Sigmoid colon (tissue), 7 donors: ENCODE measurements around the gene ARRB2. TPM values are rescaled to one million over a fixed set of nuclear protein-coding genes. Genes with fewer than 3 reads are reported as not detected.

ENCODE experiments used
- DNase-seq: peaks from one replicate; pipeline ENCODE4 v3.0.0-alpha.2; 2019
- H3K27ac ChIP-seq, 4 donors: fragments of 200-600 bp; sonication (generic); one replicate each; pipeline ENCODE4 v1.5.1; 2016 to 2019; ENCODE audit warnings: mild to moderate bottlenecking in 1 of 4
- H3K27me3 ChIP-seq, 3 donors: fragments of 200-600 bp; sonication (generic); one replicate each; pipeline ENCODE4 v1.5.1; 2019; ENCODE audit warnings: mild to moderate bottlenecking in 1 of 3
- H3K36me3 ChIP-seq, 4 donors: fragments of 200-600 bp; sonication (generic); one replicate each; pipeline ENCODE4 v1.5.1; 2016 to 2019
- H3K4me1 ChIP-seq, 4 donors: fragments of 200-600 bp; sonication (generic); one replicate each; pipeline ENCODE4 v1.5.1; 2017 to 2019
- H3K4me3 ChIP-seq, 4 donors: fragments of 200-600 bp; sonication (generic); one replicate each; pipeline ENCODE4 v1.5.1; 2017 to 2019; ENCODE audit warnings: mild to moderate bottlenecking in 2 of 4, moderate library complexity in 1 of 4
- H3K9me3 ChIP-seq, 4 donors: fragments of 200-600 bp in 3 of 4; sonication (generic) in 3 of 4; one replicate each; pipeline versions ENCODE4 v1.5.1 to v1.6.1; 2013 to 2019
- EP300 ChIP-seq, 4 donors: sonication (generic); formaldehyde crosslinking; IDR thresholded peaks; one replicate each; pipeline ENCODE4 v1.6.1; 2017; ENCODE audit warnings: antibody characterized with exemption in 4 of 4
- POLR2A ChIP-seq, 2 donors: fragments of 450-650 bp; IDR thresholded peaks; one replicate each; pipeline ENCODE4 v1.6.1; 2016; ENCODE audit warnings: antibody characterized with exemption in 2 of 2, mild to moderate bottlenecking in 2 of 2, moderate library complexity in 2 of 2
- POLR2AphosphoS5 ChIP-seq, 4 donors: sonication (generic); formaldehyde crosslinking; IDR thresholded peaks; one replicate each; pipeline ENCODE4 v1.6.1; 2017; ENCODE audit warnings: antibody characterized with exemption in 4 of 4
- WGBS, 2 donors: extraction: QIAGEN DNeasy Blood & Tissue Kit; methylation state at CpG; one replicate each; pipeline ENCODE4 v1.1.7; 2013; 5-methylcytosine and 5-hydroxymethylcytosine counted together
- intact Hi-C: fragments of 100-400 bp; cut with DNase I; formaldehyde crosslinking; loops from one replicate; pipeline ENCODE4 v1.15.1; 2023
- polyA plus RNA-seq, 3 donors: library from polyadenylated mRNA; stranded (reverse); fragments of 200-250 nt; gene quantifications; one replicate each; pipeline ENCODE4 v1.2.3, GENCODE V29; 2013
- total RNA-seq, 4 donors: library from RNA; depleted of rRNA; stranded (reverse); fragments of >200 nt; gene quantifications; one replicate each; pipeline ENCODE4 v1.1.0, GENCODE V29; 2016
- TF ChIP-seq, protein P1 (sequence below), 4 experiments: fragments of 450-650 bp in 3 of 4; fragments of 200-600 bp in 1 of 4; IDR thresholded peaks; one replicate each; pipeline ENCODE4 v1.5.1; 2016 to 2019; ENCODE audit warnings: antibody characterized with exemption in 4 of 4, mild to moderate bottlenecking in 3 of 4, moderate library complexity in 2 of 4
- donor health status: healthy with polysubstance abuse.
- donor health status: Bipolar disorder and iron deficiency.
- donor health status: healthy.

ARRB2 gene
- total and polyA plus RNA-seq, 7 donors, result 22.1 to 51.7 (median 35.7) TPM

DNA sequence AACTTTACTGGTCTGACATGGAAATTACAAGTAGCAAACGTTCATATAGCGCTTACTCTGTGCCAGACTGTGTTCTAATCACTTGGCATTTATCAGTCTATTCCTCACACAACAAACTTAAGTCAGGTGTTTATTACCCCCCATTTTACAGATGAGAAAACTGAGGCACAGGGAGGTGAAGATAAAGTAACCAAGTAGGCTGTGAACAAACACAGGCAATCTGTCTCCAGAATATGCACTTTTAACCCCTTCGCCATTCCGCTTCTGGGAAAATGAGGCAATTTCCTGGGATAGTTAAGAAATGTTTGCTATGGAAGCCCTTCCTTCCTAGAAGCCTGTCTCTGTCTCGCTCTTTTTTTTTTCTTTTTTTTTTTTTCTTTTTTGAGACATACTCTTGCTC, 41.5 kb downstream of the ARRB2 start:
- Histone ChIP-seq H3K36me3 (no peaks in the 10 kb centered on the region), H3K27me3 (peaks cover 0 to 51% (median 0%) of the 10 kb centered on the region in 3 donors), H3K4me1 (no peaks in the 10 kb centered on the region), H3K27ac (no peak overlapping the region), H3K9me3 (no peaks in the 10 kb centered on the region), H3K4me3 (no peak overlapping the region)
- no peak for TF ChIP-seq EP300 (IDR thresholded peaks at IDR 0.05)
- no peak for TF ChIP-seq POLR2AphosphoS5 (IDR thresholded peaks at IDR 0.05)
- TF ChIP-seq POLR2A (IDR thresholded peaks at IDR 0.05), result no peak
- TF ChIP-seq, protein P1, sequence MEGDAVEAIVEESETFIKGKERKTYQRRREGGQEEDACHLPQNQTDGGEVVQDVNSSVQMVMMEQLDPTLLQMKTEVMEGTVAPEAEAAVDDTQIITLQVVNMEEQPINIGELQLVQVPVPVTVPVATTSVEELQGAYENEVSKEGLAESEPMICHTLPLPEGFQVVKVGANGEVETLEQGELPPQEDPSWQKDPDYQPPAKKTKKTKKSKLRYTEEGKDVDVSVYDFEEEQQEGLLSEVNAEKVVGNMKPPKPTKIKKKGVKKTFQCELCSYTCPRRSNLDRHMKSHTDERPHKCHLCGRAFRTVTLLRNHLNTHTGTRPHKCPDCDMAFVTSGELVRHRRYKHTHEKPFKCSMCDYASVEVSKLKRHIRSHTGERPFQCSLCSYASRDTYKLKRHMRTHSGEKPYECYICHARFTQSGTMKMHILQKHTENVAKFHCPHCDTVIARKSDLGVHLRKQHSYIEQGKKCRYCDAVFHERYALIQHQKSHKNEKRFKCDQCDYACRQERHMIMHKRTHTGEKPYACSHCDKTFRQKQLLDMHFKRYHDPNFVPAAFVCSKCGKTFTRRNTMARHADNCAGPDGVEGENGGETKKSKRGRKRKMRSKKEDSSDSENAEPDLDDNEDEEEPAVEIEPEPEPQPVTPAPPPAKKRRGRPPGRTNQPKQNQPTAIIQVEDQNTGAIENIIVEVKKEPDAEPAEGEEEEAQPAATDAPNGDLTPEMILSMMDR (IDR thresholded peaks at IDR 0.05), result no peak
- intact Hi-C loops, result no loop called here
- DNase-seq, result no peak
- WGBS, 2 donors, result 58 to 71% methylated on average over 5 of the region's 5 CpGs

DNA sequence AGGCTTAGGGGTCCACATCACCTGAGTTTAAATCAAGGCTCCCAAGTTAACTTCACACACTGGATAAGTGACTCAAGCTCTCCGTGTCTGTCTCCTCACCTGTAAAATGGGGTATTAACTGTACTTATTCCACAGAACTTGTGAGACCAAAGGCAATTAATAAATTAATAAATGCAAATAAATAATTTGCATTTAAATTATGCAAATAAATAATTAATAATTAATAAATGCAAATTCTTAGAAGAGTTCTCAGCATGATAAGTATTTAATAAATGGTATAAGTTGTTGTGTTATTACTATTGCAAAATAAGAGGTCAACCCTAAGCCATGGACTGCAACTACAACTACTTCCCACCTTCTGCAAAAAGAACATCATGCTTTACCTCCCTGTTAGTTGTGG, 43.0 kb downstream of the ARRB2 start:
- Histone ChIP-seq H3K27ac (no peak overlapping the region), H3K4me1 (no peaks in the 10 kb centered on the region), H3K4me3 (no peak overlapping the region), H3K9me3 (no peaks in the 10 kb centered on the region), H3K36me3 (no peaks in the 10 kb centered on the region), H3K27me3 (peaks cover 0 to 45% (median 0%) of the 10 kb centered on the region in 3 donors)
- no peak for DNase-seq
- intact Hi-C loops, result no loop called here
- TF ChIP-seq, protein P1 (IDR thresholded peaks at IDR 0.05), result no peak
- TF ChIP-seq POLR2AphosphoS5 (IDR thresholded peaks at IDR 0.05) (no peak), EP300 (IDR thresholded peaks at IDR 0.05) (no peak), POLR2A (IDR thresholded peaks at IDR 0.05) (no peak)
- 85 to 87% methylated on average over 1 of the region's 1 CpG for WGBS, 2 donors

DNA sequence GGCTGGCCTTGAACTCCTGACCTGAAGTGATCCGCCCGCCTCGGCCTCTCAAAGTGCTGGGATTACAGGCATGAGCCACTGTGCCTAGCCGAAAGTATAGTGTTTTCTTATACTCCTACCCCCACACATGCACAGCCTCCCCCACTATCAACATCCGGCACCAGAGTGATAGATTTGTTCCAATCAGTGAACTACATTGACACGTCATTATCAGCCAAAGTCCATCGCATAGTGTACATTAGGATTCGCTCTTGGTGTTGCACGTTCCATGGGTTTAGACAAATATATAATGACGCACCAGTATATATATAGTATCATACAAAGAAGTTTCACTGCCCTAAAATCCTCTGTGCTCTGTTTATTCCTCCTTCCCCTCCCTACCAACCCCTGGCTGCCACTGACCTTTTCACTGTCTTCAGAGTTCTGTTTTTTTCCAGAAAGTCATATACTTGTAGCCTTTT, 49.4 kb downstream of the ARRB2 start:
- intact Hi-C loops, result no loop called here
- no peak for DNase-seq

DNA sequence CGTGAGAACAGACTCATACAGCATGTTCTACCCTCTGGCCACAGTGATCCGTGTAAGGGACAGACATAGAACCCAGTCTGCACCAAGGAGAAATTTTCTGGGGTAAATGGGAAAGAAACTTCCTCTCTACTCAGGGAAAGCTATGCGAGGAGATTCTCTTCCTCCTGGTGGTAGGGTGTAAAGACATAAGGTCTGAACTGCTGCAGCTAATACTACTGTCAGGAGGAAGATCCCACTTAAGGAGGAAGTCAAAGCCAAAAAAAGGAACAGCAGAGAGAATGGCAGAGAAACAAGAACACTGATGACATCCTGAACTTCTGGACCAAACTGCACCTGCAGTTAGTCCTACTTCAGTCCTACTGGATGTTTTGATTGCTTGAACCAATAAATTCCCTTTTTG, 54.2 kb downstream of the ARRB2 start:
- intact Hi-C loops, result no loop called here
- Histone ChIP-seq H3K27me3 (peaks cover 0 to 5% (median 0%) of the 10 kb centered on the region in 3 donors), H3K4me3 (no peak overlapping the region), H3K4me1 (no peaks in the 10 kb centered on the region), H3K9me3 (no peaks in the 10 kb centered on the region), H3K27ac (peak overlapping the region in 1 of 4 donors; percentile 57), H3K36me3 (no peaks in the 10 kb centered on the region)
- TF ChIP-seq, protein P1 (IDR thresholded peaks at IDR 0.05), result no peak
- peak in 2 of 4 donors; percentile 22 to 32 for TF ChIP-seq POLR2AphosphoS5 (IDR thresholded peaks at IDR 0.05)
- TF ChIP-seq EP300 (IDR thresholded peaks at IDR 0.05), result peak in 1 of 4 donors; percentile 16
- TF ChIP-seq POLR2A (IDR thresholded peaks at IDR 0.05), result peak in 1 of 2 donors; percentile 16
- DNase-seq, result no peak
- 57 to 76% methylated on average over 3 of the region's 3 CpGs for WGBS, 2 donors

More for the DNA sequence above, 49.4 kb downstream of the ARRB2 start:
- H3K27me3 ChIP-seq, result peaks cover 0 to 12% (median 0%) of the 10 kb centered on the region in 3 donors
- H3K4me1 ChIP-seq, result no peaks in the 10 kb centered on the region
- no peak overlapping the region for H3K4me3 ChIP-seq
- no peaks in the 10 kb centered on the region for H3K36me3 ChIP-seq
- WGBS, 2 donors, result 39 to 75% methylated on average over 10 of the region's 10 CpGs
- H3K9me3 ChIP-seq, result no peaks in the 10 kb centered on the region
- H3K27ac ChIP-seq, result no peak overlapping the region
- TF ChIP-seq, protein P1 (IDR thresholded peaks at IDR 0.05), result no peak
- no peak for TF ChIP-seq EP300 (IDR thresholded peaks at IDR 0.05)
- TF ChIP-seq POLR2AphosphoS5 (IDR thresholded peaks at IDR 0.05), result no peak
- no peak for TF ChIP-seq POLR2A (IDR thresholded peaks at IDR 0.05)

DNA sequence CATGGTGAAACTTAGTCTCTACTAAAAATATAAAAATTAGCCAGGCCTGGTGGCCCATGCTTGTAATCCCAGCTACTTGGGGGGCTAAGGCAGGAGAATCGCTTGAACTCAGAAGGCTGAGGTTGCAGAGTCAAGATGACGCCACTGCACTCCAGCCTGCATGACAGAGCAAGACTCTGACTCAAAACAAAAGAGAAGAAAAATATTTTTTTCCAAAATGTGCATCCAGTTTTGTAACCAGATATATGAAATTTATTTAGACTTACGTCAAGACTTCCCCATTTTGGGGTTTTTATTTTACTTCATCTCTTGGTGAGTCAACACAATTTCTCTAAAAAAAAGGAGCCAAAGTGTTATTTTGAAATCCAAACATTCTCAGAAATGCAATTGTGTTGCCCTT, 55.8 kb downstream of the ARRB2 start:
- no peak for DNase-seq
- Histone ChIP-seq H3K27me3 (peaks cover 0 to 2% (median 0%) of the 10 kb centered on the region in 3 donors), H3K36me3 (no peaks in the 10 kb centered on the region), H3K9me3 (no peaks in the 10 kb centered on the region), H3K4me3 (no peak overlapping the region), H3K4me1 (no peaks in the 10 kb centered on the region), H3K27ac (peak overlapping the region in 3 of 4 donors; percentile 20 to 57 (median 43))
- no peak for TF ChIP-seq POLR2A (IDR thresholded peaks at IDR 0.05)
- peak in 2 of 4 donors; percentile 18 to 21 for TF ChIP-seq EP300 (IDR thresholded peaks at IDR 0.05)
- intact Hi-C loops, result no loop called here
- 78 to 89% methylated on average over 3 of the region's 3 CpGs for WGBS, 2 donors
